A673 (cell line): Measurements from ENCODE around the gene KCNQ1.

Experiments used
- CTCF ChIP-seq: fragments of 300-800, 200-600 bp; sonication (generic); conservative IDR thresholded peaks from 2 replicates; pipeline ENCODE4 v1.5.1; 2017; ENCODE audit warnings: low read depth, mild to moderate bottlenecking, antibody characterized with exemption, low read length, moderate library complexity, mixed read lengths
- EZH2 ChIP-seq: fragments of 200-600 bp; sonication (generic); IDR thresholded peaks from 2 replicates; pipeline ENCODE4 v1.6.1; 2017; ENCODE audit warnings: borderline replicate concordance, low read depth, mild to moderate bottlenecking, mixed read lengths, antibody characterized with exemption, low read length; ENCODE audit not compliant: poor library complexity, severe bottlenecking

GRCh38 chr11:2530131-2530854 is 85.5 kb downstream of the KCNQ1 start:
- no peak for TF ChIP-seq EZH2
- TF ChIP-seq CTCF, result no peak
